OCI-LY7 (cell line): Measurements from ENCODE around the gene TMPRSS4.

Experiments used
- CTCF ChIP-seq: fragments of 200-600 bp; sonication (generic); conservative IDR thresholded peaks from 2 replicates; pipeline ENCODE4 v1.5.1; 2014; ENCODE audit warnings: mild to moderate bottlenecking, antibody characterized with exemption, low read length, moderate library complexity, mixed read lengths
- EZH2phosphoT487 ChIP-seq: fragments of 200-600 bp; sonication (generic); IDR thresholded peaks from 2 replicates; pipeline ENCODE4 v1.6.1; 2018; ENCODE audit warnings: low read depth, borderline replicate concordance, mild to moderate bottlenecking, mixed run types, antibody characterized with exemption, low read length, moderate library complexity, mixed read lengths

DNA sequence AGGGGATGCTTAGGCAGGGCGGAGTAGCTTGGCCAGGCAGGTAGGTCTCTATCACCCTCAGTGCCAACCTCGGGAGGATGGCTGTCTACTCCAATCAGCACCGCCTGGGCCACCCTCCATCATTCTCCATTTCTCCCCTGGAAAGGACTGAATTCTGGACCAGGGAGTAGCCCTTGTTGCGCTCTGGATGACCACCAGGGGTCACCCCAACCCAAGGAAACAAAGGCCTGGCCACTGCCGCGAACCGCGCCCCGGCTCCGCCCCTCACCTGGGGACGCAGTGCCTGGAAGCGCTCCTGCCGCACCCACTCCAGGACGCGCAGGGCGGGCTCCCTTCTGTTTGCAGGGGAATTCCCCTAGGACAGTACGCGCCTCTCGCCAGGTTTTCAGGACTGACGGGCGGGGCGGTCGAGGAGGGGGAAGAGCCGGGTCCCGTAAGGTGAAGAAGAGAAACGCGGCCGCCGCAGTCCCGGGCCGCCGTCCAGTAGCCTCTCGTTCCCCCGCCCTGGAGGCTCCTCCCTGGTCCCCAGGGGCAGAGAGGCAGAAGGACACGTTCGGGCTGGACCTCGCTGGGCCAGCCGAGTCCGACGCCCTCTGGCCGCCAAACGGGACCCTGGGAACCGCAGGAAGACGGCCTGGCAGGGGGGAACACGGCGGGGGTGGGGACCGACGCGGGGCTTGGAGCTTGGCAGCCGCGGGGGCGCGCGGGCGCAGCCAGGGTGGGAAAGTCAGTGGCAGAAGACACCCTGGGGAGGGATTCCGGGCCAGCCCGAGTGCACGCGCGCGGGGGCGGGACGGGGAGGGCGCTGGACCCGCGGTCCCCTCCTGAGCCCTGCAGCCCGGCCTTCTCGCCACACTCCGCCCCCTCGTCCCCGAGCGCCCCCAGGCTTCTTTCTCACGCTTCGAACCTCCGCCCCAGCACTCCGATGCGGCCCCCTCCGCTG, 68.7 kb downstream of the TMPRSS4 start:
- peak; percentile 86 for TF ChIP-seq CTCF
- no peak for TF ChIP-seq EZH2phosphoT487
